ENCODE data around the gene DNAAF1.

GRCh38 chr16:84205976-84206691 lies 61.0 kb downstream of the DNAAF1 start:
- no peak for TF ChIP-seq CTCF (conservative IDR thresholded peaks at IDR 0.05; ENCODE audit: low read length)
- no peak for TF ChIP-seq EZH2phosphoT487 (IDR thresholded peaks at IDR 0.05; ENCODE audit: borderline replicate concordance)

All from Loucy (cell line).